HepG2 (cell line): Measurements from ENCODE around the gene ITGA7. TPM values are rescaled to one million over a fixed set of nuclear protein-coding genes. Genes with fewer than 3 reads are reported as not detected.

Source experiments
- ATAC-seq: fragments of 200-7000 bp; cut with Tn5 transposase; 3 replicates; pipeline ENCODE4 v1.9.1; 2020; ENCODE audit warnings: mild to moderate bottlenecking, moderate library complexity
- BruUV-seq: library from RNA; stranded (reverse); fragments of 400-500 nt; replicated peaks from 2 replicates; lab custom pipeline; 2021; lab: Mats Ljungman, UMichigan
- CTCF ChIA-PET: fragments of 300-600 bp; formaldehyde crosslinking; extraction: SDS; loops from one replicate; lab custom pipeline; 2021; ENCODE audit warnings: low total read pairs, inconsistent platforms, low intra/inter-chr PET ratio; lab: Yijun Ruan, JAX
- POLR2A ChIA-PET: fragments of 350-600 bp; sonication (Branson Sonifier 250); formaldehyde crosslinking; loops from one replicate; lab custom pipeline; 2020; ENCODE audit warnings: antibody characterized with exemption, inconsistent platforms; lab: Yijun Ruan, JAX
- DNase-seq: peaks from one replicate; pipeline ENCODE4 v3.0.0-alpha.2; 2015; ENCODE audit warnings: low spot score
- FAIRE-seq: peaks from 3 replicates; lab custom pipeline; 2011; peaks lifted over from hg19 to GRCh38; lab: Jason Lieb, UNC
- H2AFZ ChIP-seq: one replicate; pipeline ENCODE4 v1.6.1; 2011; ENCODE audit warnings: low read length, inconsistent platforms
- H3K27ac ChIP-seq: fragments of 300-600 bp; 3 replicates; pipeline ENCODE4 v1.8.0; 2011; ENCODE audit warnings: mixed run types, mild to moderate bottlenecking, mixed read lengths, low read length, inconsistent platforms; ENCODE audit not compliant: insufficient read depth; ENCODE audit errors: extremely low read length
- H3K27me3 ChIP-seq, 2 experiments: fragments of 200-600 bp in 1 of 2; 2 replicates in 1 of 2; 3 replicates in 1 of 2; pipeline versions ENCODE4 v1.6.0 to v1.8.0; 2011; ENCODE audit warnings: low read length in 2 of 2, mild to moderate bottlenecking in 2 of 2, moderate library complexity in 2 of 2, inconsistent platforms in 1 of 2; ENCODE audit not compliant: insufficient read depth in 2 of 2, control insufficient read depth in 1 of 2
- H3K36me3 ChIP-seq, 2 experiments: fragments of 200-600 bp in 1 of 2; replicated peaks in 1 of 2; 2 replicates in 1 of 2; 3 replicates in 1 of 2; pipeline versions ENCODE4 v1.5.1 to v1.8.0; 2011; ENCODE audit warnings: low read length in 2 of 2, inconsistent platforms in 1 of 2; ENCODE audit not compliant: insufficient read depth in 2 of 2, control insufficient read depth in 1 of 2
- H3K4me1 ChIP-seq: 2 replicates; pipeline ENCODE4 v1.5.1; 2012; ENCODE audit warnings: low read length, inconsistent platforms; ENCODE audit not compliant: insufficient read depth
- H3K4me2 ChIP-seq: 2 replicates; pipeline ENCODE4 v1.6.0; 2011; ENCODE audit warnings: low read depth, low read length, inconsistent platforms
- H3K4me3 ChIP-seq, 3 experiments: fragments of 200-600 bp in 1 of 3; sonication (generic), shearing (Covaris generic) in 1 of 3; replicated peaks in 1 of 3; 2 replicates each; pipeline ENCODE4 v1.5.1; 2011 to 2016; ENCODE audit warnings: low read length in 3 of 3, inconsistent platforms in 2 of 3, low read depth in 2 of 3, mild to moderate bottlenecking in 2 of 3, control low read depth in 1 of 3, mixed read lengths in 1 of 3; ENCODE audit not compliant: insufficient read depth in 1 of 3
- H3K79me2 ChIP-seq: one replicate; pipeline ENCODE4 v1.6.1; 2011; ENCODE audit warnings: low read length, inconsistent platforms; ENCODE audit not compliant: insufficient read depth
- H3K9ac ChIP-seq: 2 replicates; pipeline ENCODE4 v1.6.0; 2011; ENCODE audit warnings: mild to moderate bottlenecking, low read depth, low read length, inconsistent platforms; ENCODE audit not compliant: insufficient read depth
- H3K9me3 ChIP-seq: 2 replicates; pipeline ENCODE4 v1.5.1; 2012; ENCODE audit warnings: mild to moderate bottlenecking, low read length
- H4K20me1 ChIP-seq: 2 replicates; pipeline ENCODE4 v1.6.0; 2011; ENCODE audit warnings: inconsistent platforms, mild to moderate bottlenecking, low read length, moderate library complexity; ENCODE audit not compliant: insufficient read depth
- TFDP2 ChIP-seq: sonication (generic); formaldehyde crosslinking; IDR thresholded peaks from 2 replicates; pipeline ENCODE4 v1.4.0; 2020; ENCODE audit warnings: missing genetic modification reagents
- TSC22D2 ChIP-seq: sonication (generic); formaldehyde crosslinking; IDR thresholded peaks from 2 replicates; pipeline ENCODE4 v1.5.1; 2020; ENCODE audit warnings: missing genetic modification reagents, mild to moderate bottlenecking, borderline replicate concordance
- WGBS: methylation state at CpG from one replicate; pipeline ENCODE4 v1.1.6; 2017; ENCODE audit warnings: low lambda C conversion rate; 5-methylcytosine and 5-hydroxymethylcytosine counted together
- in situ Hi-C: cut with HindIII; loops from 2 replicates; pipeline ENCODE4 v1.10.0; 2017; ENCODE audit warnings: low pct_unique_long_range_greater_than_20kb; ENCODE audit not compliant: extremely low pct_ligation_motif_present
- intact Hi-C: fragments of 100-400 bp; cut with micrococcal nuclease; formaldehyde crosslinking; loops from one replicate; pipeline ENCODE4 v1.10.0; 2022; ENCODE audit not compliant: unreplicated experiment
- polyA plus RNA-seq, 8 experiments: library from polyadenylated mRNA; depleted of rRNA in 3 of 8; stranded (reverse) in 7 of 8; unstranded in 1 of 8; fragments of >200 nt; fragmentation: Illumina TruSeq in 4 of 8; extraction: Trizol in 4 of 8; gene quantifications; 2 replicates each; pipeline versions ENCODE4 v1.2.1 to v1.2.3, GENCODE V29; 2011 to 2016; ENCODE audit warnings: low read depth in 4 of 8, missing spikeins in 1 of 8, mixed read lengths in 1 of 8; ENCODE audit not compliant: insufficient read depth in 1 of 8
- total RNA-seq, 5 experiments: library from RNA; depleted of rRNA; stranded (reverse); fragments of >200 nt; fragmentation: Illumina TruSeq; extraction: Trizol; gene quantifications; 2 replicates each; pipeline ENCODE4 v1.2.3, GENCODE V29; 2016; ENCODE audit warnings: low read depth in 1 of 5
- TF ChIP-seq, protein P1 (sequence below): sonication (generic); formaldehyde crosslinking; IDR thresholded peaks from 2 replicates; pipeline ENCODE4 v1.4.0; 2020; ENCODE audit warnings: mild to moderate bottlenecking, missing genetic modification reagents
- TF ChIP-seq, protein P2 (sequence below): IDR thresholded peaks from 2 replicates; pipeline ENCODE4 v1.6.1; 2012; ENCODE audit warnings: low read depth, low read length, improper control_type of control experiment

The ITGA7 gene
- total and polyA plus RNA-seq, 2 of the 13 experiments (the other 11 are each of a cell fraction or from before 2014, with no cell fraction given) = 0.65 to 0.75 TPM

- TF ChIP-seq, protein P1, sequence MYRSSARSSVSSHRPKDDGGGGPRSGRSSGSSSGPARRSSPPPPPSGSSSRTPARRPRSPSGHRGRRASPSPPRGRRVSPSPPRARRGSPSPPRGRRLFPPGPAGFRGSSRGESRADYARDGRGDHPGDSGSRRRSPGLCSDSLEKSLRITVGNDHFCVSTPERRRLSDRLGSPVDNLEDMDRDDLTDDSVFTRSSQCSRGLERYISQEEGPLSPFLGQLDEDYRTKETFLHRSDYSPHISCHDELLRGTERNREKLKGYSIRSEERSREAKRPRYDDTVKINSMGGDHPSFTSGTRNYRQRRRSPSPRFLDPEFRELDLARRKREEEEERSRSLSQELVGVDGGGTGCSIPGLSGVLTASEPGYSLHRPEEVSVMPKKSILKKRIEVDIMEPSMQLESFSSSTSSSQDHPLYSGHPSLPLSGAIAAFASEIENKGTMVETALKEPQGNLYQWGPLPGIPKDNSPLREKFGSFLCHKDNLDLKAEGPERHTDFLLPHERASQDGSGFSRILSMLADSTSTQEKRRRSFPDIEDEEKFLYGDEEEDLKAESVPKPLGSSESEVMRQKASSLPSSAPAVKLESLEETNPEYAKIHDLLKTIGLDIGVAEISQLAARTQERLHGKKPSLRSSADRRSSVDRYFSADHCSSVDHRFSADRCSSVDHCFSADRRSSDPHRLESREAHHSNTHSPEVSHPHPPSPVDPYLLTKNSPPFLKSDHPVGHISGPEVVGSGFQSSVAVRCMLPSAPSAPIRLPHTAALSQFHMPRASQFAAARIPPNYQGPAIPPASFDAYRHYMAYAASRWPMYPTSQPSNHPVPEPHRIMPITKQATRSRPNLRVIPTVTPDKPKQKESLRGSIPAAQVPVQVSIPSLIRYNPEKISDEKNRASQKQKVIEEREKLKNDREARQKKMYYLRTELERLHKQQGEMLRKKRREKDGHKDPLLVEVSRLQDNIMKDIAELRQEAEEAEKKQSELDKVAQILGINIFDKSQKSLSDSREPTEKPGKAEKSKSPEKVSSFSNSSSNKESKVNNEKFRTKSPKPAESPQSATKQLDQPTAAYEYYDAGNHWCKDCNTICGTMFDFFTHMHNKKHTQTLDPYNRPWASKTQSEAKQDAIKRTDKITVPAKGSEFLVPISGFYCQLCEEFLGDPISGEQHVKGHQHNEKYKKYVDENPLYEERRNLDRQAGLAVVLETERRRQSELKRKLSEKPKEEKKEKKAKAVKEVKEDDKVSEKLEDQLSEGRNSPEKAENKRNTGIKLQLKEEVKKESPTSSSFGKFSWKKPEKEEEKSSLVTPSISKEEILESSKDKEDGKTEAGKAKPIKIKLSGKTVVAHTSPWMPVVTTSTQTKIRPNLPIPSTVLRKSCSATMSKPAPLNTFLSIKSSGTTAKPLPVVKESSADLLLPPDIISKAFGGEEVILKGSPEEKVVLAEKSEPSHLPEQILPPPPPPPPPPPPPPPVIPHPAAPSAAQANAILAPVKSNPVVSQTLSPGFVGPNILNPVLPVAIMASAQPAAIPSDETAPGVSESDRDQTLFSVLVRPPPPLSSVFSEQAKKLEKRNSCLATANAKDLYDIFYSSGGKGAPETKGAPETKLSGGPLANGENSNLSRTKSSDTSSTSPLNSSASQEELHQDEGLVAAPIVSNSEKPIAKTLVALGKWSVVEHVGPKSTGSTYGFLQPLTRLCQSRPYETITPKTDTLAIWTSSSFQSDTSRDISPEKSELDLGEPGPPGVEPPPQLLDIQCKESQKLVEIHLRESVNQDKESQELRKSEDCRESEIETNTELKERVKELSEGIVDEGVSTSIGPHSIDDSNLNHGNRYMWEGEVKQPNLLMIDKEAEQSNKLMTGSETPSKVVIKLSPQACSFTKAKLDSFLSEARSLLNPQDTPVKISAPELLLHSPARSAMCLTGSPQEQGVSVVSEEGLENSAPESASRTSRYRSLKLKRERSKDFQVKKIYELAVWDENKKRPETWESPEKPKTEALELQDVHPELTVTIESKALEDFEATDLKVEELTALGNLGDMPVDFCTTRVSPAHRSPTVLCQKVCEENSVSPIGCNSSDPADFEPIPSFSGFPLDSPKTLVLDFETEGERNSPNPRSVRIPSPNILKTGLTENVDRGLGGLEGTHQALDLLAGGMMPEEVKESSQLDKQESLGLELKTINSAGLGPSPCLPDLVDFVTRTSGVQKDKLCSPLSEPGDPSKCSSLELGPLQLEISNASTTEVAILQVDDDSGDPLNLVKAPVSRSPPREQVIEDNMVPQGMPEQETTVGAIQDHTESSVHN (CRISPR knock-in tag) = no peak
These were observed 54.7 kb downstream of the ITGA7 start (continued) for GRCh38 chr12:55653031-55653430.

DNA sequence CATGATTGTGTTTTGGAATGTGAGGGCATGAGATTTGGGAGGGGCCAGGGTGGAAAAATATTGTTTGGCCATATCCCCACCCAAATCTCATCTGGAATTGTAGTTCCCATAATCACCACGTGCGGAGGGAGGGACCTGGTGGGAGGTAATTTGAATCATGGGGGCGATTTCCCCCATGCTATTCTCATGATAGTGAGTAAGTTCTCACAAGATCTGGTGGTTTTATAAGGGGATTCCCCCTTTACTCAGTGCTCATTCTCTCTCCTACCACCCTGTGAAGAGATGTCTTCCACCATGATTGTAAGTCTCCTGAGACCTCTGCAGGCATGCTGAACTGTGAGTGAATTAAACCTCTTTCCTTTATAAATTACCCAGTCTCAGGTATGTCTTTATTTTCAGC, 55.4 kb downstream of the ITGA7 start:
- in situ Hi-C loops = no loop called here
- WGBS = 76% methylated on average over 3 of the region's 3 CpGs
- Histone ChIP-seq H3K9me3 (no peaks in the 10 kb centered on the region), H3K9ac (no peak overlapping the region), H4K20me1 (no peaks in the 10 kb centered on the region), H3K4me1 (peaks cover 36% of the 10 kb centered on the region), H3K4me2 (no peak overlapping the region), H3K27me3 (no peaks in the 10 kb centered on the region), H3K4me3 (no peak overlapping the region), H3K27ac (no peak overlapping the region), H2AFZ (no peak overlapping the region), H3K36me3 (no peaks in the 10 kb centered on the region), H3K79me2 (no peaks in the 10 kb centered on the region)
- no peak for ATAC-seq
- no peak for DNase-seq
- no TSS peak for BruUV-seq
- CTCF ChIA-PET = no interaction called here
- POLR2A ChIA-PET = no interaction called here
- FAIRE-seq = no peak
- no peak for TF ChIP-seq TFDP2
- TF ChIP-seq, protein P2, sequence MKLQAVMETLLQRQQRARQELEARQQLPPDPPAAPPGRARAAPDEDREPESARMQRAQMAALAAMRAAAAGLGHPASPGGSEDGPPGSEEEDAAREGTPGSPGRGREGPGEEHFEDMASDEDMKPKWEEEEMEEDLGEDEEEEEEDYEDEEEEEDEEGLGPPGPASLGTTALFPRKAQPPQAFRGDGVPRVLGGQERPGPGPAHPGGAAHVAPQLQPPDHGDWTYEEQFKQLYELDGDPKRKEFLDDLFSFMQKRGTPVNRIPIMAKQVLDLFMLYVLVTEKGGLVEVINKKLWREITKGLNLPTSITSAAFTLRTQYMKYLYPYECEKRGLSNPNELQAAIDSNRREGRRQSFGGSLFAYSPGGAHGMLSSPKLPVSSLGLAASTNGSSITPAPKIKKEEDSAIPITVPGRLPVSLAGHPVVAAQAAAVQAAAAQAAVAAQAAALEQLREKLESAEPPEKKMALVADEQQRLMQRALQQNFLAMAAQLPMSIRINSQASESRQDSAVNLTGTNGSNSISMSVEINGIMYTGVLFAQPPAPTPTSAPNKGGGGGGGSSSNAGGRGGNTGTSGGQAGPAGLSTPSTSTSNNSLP = no peak
- TF ChIP-seq TSC22D2 (CRISPR knock-in tag) = no peak
- intact Hi-C loops = no loop called here
